Suppressor macrophage (primary cell): ENCODE results near the gene MGST2.
A peak's percentile ranks its signal among the peaks of the same experiment; 100 is the strongest.
"Not testable (repeated sequence)": the region's sequence is repeated elsewhere in the genome, so short reads cannot be mapped to it uniquely, and the experiment has no call there.

Experiments used
- DNase-seq, 4 experiments: peaks; one replicate each; pipeline ENCODE4 v3.0.0-alpha.2; 2020 to 2022
- total RNA-seq, 17 experiments: gene quantifications; one replicate each; lab custom pipeline; 2026; ENCODE audit warnings: mixed read lengths in 6 of 17, inconsistent platforms in 3 of 17; lab: John Stamatoyannopoulos, UW

Gene MGST2
- 20.0 to 50.8 (median 40.6) reads per million in 17 experiments for total RNA-seq

DNA sequence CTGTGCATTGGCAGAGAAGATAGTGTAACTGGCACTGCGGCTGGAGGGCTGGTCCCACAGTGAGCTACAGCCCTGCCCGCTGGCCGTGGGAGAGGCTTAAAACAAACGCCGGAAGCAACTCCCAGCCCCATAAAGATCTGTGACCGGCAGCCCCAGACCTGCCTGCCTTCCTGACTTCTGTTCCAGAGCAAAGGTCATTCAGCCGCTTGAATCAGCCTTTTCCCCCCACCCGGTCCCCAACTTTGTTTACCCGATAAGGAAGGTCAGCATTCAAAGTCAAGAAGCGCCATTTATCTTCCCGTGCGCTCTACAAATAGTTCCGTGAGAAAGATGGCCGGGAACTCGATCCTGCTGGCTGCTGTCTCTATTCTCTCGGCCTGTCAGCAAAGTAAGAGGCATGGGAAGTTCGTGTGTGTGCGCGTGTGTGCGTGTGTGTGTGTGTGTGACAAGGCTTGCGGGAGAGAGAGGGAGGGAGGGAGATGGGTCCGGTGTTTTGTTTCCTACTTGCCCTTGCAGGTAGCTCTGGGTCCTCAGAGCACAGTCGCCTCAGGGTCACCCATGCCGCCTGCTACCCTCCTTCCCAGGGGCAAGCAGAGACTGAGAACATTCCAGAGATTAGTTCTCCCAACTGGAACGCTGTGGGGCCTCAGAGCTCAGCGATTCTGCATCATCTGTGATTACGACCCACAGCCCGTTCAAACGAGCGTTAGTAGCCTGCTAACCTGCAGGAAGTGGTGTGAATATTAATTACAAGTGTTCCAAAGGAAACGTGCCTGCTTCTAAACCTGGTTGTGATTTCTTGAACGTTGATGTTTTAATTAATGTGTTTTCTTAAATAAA is at the start of gene MGST2:
TSS of gene MGST2 (plus strand) at position 130 of the 840 bp plus-strand sequence. CDS start at position 331, 201 bp downstream.
- DNase-seq, result peak; percentile 79 to 87 (median 82)

DNA sequence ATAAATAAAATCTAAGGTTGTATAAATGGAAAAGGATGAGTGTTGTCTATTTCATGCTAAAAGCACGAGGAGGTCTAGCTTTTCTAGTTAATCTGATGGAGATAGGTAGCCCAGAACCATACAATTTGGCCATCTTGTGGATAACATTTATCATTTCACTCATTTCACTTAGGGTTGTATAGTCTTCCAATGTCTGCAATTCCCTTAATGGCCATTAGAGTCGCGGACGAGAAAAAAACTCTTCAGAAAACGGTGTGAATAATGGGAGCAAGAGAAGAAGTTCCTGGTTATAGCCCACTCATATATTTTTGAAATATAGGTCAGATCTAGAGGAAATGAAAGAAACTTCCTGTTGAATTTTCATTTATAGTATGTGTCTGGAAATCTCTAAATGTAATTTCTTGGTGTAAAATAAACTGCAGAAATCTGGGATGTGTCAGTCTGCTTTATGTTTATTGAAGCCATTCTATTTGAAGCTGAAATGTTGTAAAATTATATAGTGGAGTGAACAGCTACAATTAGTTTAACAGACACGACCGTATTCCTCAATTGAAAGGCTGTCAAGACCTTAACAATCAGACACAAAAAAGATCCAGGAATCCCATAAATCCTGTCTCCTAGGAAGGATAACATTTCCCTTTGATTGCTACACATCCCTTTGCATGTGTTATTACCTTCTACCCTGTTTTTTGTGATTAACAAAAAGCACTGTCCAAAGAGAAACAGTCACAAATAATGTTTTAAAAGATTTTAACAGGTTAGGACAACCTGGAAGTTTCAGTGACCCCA is 47.7 kb upstream of the MGST2 start:
- peak in 2 of 4 experiments; percentile 35 to 40 for DNase-seq

DNA sequence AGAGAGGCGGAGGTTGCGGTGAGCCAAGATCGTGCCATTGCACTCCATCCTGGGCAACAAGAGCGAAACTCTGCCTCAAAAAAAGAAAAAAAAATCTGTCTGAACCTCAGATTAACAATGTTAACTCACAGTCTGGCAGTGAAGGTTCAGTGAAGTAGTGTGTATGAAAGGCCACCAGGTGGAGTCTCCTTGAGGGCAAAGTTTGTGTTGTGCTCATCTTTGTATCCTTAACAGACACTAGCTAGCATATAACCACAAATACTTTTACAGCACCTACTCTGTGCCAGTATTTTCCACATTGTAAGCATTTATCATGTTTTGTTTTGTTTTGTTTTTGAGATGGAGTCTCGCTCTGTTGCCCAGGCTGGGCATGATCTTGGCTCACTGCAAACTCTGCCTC is 46.0 kb upstream of the MGST2 start:
- peak; percentile 35 to 63 (median 56) for DNase-seq

DNA sequence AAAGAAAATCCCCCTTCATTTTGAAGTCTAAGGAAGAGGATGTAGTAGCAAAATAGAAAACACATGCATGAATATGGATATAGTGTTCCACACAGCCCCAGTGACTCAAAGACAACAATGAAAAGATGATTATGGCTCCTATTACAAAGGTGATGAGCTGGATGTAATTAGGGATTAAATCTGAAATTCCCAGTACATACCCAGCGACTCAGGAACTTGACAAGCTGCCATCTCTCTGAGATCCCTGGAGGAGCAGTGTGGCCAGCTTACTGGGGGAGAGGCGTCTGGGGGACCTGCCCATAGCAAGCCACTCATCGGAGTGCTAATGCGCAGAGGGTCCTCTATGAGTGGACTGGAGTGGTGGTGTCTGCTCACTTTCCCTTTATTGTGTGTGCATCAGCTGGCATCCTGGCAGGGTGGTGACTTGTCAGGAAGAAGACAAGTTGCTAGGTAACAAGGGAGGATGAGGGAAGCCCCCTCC is 42.7 kb upstream of the MGST2 start:
- no peak for DNase-seq

DNA sequence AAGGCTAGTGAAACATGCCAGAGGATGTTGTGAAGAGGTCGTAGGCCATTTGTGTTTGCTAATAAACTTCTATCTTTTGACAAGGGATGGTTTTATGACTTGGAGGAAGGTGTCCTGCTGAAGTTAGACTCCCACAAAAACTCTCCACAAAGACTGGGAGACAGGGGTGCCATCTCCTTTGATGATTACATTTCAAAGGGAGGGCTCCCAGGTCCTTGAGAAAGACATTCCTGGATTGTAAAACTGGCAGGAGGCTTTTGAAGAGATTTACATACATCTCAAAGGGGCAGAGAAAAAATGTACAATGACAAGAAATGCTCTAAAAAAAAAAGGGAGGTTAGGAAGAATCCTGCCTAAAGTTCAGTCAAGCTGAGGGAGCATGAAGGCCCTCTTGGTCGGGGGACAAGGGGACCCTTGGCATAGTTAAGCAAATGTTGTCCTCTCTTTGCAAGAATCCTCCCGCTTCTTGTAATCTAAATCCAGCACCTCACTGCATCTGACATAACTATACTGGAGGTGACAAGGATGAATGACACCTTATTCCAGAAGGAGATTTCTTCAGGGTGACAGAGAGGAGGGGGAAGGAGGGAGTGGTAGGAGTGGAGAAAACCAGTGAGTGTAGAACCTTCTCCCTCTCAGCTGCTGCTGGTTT is 41.1 kb upstream of the MGST2 start:
- no peak for DNase-seq

DNA sequence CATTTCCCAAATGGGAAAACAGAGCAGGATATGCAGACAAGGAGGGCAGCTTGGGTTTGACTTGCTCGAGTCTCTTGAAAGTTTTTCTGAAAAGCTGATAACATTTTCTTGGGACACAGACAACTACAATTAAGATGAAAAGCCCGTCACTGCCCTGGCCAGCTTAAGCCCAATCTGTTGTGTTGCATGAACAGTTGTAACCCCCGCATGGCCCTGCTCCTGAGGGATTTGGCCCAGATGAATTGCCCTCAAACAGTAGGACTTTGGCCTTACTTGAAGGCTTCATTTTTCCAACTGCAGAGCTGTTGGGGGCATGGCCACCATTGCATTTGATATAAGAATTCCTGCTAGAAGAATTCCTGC is 40.5 kb upstream of the MGST2 start:
- no peak for DNase-seq

DNA sequence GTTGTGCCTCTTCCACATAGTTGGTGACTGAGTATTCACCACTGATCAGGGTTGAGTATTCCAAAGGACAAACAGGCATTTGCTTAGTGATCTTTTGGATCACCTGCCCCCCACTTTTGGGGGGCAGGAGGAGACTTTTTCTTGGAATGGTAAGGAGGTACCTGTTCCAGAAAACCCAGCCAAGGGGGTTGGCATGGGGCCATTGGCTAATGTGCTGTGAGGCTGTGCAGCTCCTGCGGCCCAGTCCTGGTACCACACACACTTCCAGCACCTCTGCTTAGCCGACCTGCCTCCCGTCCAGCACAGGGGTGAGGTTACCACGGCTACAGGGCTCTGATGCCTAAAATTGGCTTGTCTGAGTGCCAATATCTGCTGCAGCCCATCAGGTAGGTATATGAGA is 40.1 kb upstream of the MGST2 start:
- DNase-seq, result no peak

DNA sequence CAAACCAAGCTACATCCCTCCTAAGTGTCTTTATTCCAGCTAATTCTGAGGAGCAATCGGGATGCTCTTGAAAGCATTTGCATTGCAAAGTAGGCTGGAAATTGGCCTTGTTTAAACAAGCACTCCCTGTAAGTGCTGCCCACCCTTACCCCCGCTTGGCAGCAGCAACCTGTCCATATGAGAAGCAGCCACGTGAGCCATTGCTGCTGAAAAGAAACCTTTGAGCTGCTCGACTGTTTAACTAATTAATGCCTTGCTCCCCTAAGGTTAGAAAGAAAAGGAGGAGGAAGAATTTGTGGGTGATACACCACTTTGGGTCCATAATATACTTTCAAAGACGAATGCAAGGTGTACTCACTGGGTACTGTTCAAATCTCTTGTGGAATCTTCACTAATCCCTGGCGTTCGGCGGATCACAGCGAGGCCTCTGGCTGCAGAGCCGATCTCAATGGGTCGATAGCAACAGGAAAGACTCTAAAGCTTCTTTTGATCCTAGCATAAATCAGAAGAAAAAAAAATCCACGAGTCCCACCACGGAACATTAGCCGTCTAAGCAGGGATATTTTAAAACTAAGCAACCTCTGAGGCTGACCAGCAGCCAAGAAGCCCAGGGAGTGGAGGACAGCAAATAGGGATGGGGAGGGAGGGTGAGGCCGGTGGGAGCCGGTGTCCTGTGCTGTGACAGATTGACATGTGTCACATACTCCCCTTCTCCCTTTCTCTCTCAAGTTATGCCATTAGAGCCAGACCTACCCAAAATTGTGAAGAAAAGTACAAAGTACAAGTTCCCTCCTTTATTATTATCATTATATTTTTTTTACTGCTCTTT is 37.2 kb upstream of the MGST2 start:
- no peak for DNase-seq

DNA sequence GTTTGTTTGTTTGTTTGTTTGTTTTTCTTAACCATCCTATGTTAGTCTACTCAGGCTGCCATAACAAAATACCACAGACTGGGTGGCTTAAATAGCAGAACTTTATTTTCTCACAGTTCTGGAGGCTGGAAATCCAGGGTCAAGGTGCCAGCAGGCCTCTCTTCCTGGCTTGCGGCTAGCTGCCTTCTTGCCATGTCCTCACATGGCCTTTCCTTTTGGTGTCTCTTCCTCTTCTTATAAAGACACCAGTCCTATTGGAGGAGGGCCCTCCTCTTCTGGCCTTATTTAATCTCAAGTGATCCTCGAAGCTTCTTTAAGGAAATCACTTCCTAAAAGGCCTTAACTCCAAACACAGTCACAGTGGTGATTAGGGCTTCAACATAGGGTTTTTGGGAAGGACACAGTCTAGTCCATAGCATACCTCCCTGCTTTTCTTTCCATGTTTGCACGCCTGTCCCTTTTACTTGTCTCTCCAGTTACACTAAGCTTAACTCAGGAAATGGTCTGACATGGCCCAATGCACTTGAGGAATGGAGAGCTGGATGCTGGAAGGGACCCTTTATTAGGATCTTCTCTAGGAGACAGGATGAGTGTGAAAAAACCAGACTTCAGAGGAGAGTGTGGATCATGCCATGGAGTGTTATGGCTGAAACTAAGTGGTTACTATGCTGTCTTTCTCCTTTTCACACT is 36.0 kb upstream of the MGST2 start:
- DNase-seq, result peak; percentile 37 to 74 (median 66)

DNA sequence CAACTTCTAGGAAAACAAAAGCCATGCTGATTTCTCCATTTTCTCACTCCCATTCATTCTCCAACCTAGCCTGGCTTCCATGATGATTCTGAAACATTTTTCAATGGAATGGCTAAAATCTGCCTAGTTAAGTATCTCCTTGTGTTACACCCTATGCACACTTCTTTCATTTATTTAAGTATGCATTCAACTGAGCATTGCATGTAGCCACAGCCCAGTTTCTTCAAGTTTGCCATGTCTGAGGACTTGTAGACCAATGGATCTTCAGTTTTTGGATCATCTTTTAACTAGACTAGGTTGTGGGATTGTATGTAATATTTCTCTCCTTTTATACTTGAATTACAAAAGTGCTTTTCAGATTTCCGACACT is 35.5 kb upstream of the MGST2 start:
- no peak for DNase-seq

DNA sequence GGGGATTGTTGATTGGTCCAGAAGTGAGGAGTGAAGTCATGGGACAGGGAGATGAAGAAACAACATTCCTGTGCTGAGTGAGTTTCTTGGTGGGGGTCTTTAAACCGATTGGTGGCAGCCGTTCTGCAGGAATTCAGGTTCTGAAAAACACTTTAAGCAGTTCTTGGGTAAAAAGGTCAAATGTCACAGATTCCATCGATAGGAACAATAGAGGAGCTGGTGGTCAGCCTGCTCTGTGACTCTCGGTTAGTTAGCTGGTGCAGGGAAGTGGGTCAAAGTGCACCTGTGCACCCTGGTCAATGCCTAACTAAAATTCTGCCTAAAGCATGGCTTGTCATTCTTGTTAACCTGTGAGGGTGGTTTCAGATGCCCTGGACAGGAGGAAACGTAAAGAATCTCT is 34.6 kb upstream of the MGST2 start:
- no peak for DNase-seq

DNA sequence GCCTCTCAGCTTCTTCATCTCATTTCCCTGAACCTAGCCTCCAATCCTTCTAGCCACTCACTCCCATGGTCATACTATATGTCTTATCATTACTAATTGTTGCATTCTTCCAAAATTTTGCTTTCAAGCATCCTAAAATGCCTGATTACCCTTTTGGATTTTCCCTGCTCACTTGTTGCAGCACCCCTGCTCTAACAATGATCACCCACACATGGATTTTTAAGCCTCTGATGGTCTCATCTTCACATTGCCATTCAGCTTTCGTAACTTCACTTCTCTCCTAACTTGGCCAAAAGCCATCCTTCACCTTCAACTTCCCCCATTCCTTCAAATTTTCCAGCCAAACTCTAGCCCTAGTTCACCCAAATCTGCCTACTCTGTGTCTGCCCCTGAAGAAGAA is 33.8 kb upstream of the MGST2 start:
- peak in 3 of 4 experiments; percentile 40 to 63 (median 57) for DNase-seq

DNA sequence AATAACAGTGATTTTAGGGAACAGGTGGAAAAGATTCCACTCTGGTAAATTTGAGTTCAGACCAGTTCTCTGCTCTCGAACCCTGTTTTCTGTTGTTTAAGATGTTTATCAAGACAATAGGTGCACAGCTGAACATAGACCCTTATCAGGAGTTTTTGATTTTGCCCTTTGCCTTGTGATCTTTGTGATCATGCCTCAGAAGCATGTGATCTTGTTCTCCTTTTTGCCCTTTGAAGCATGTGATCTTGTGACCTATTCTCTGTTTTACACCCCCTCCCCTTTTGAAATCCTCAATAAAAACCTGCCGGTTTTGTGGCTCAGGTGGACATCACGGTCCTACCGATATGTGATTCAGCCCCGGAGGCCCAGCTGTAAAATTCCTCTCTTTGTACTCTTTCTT is 32.9 kb upstream of the MGST2 start:
- peak in 3 of 4 experiments; percentile 16 to 40 (median 21) for DNase-seq

DNA sequence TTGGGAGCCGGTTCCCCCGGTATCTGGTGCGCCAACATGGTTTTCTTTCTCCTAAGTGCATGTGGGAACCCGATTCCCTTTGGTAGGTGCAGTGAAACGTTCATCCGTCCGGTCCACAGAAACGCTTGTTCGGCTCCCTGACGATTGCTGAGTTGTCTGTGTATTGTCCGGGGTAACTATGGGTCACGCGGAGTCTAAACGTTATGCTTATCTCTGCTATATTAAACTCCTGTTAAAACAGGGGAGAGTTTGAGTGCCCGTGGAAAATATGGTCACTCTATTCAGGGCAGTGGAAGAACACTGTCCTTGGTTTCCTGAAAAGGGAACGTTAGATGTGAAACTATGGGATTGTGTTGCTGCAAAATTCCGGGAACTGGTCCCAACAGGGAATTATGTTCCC is 32.4 kb upstream of the MGST2 start:
- DNase-seq, result no peak

DNA sequence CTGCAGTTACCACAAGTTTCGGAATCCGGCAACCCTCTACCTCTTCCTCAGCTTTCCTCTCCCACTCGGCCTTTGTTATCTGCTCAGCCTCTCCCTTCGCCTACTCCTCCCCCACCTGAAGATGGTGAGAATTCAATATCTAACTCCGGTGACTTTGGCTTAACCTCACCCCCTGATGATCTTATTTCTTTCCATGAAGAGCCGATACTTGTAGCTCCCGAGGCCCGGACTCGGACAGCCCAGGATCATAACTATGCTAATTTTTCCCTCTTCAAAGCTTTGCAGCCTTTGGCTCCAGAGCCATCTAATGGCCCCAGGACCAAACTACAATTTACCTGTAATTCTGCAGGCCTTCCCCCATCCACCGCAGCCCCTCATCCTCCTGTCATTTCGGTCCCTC is 32.0 kb upstream of the MGST2 start:
- DNase-seq, result no peak

DNA sequence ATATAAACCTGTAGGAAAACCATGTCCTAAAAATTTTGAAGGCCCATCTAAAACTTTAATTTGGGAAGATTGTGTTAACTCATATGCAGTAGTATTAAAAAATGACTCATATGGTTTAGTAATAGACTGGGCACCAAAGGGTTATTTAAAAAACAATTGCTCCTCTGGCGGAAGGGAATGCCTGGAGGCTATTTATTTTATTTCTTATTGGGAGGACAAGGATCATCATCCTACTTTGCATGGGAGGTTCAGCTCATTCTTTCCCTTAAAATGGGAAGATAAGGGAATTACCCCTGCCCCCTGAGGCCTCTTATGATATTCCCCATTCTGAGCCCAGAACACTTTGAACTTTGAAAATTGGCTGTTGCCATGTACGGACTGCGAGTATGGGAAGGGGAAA is 29.7 kb upstream of the MGST2 start:
- DNase-seq, result no peak

DNA sequence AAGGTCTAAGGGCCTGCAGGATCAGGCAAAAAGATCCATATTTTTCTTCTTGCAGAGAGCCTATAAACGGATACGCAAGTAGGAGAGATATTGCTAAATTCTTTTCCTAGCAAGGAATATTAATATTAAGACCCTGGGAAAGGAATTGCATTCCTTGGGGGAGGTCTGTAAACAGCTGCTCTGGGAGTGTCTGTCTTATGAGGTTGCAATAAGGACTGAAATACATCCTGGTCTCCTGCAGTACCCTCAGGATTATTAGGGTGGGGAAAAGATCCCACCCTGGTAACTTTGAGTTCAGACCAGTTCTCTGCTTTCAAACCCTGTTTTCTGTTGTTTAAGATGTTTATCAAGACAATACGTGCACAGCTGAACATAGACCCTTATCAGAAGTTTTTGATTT is 27.3 kb upstream of the MGST2 start:
- DNase-seq, result not testable (repeated sequence)

DNA sequence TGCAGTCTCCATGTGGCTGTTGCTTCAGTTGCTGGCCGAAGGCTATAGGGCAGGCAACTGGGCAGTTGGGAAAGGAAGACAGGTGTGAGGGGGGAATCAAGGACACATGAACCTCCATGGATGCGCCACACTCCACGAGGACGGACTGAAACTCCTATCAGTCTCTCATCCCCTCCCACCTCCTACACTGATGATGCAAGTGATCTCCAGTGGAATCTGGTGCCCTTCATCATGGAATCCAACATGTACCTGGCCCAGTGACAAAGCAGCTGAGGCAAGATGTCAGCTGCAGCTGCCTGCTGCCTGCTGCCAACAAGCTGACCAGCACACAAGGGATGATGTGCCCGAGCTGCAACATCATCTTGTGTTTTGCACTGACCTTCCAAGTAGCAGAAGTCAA is 26.0 kb upstream of the MGST2 start:
- no peak for DNase-seq

DNA sequence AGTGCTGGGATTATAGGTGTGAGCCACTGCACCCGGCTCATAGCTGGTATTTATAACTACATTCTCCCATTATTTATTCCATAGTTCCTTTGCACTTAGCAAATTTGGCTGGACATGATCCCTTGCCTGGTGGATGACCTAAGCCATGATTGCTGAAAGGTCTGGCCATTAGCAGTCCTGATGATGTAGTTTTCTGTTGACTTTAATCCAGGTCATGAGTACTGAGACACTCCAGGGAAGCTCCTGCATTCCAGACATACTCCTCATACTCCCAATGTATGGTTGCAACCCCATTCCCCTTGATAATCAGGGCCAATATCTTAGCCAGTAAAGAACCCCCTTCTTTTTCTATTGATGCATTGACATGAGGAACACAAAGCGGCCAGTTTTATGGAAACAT is 24.4 kb upstream of the MGST2 start:
- DNase-seq, result no peak

DNA sequence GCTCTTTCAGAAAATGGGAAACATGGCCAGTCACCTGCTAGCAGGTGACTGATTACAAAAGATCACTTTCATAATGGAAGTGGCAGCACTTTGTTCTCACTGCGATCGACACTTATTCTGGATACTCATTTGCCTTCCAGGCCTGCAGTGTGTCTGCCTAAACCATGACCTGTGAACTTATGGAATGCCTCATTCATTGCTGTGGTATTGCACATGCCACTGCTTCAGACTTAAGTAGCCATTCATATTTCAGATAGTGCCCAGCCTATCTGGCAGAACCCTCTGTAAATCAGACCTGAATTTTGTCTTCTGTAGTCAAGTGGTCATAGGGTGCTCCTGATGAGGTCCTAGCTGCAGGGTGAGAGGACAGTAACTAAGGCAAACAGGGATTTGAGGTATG is 23.3 kb upstream of the MGST2 start:
- no peak for DNase-seq

DNA sequence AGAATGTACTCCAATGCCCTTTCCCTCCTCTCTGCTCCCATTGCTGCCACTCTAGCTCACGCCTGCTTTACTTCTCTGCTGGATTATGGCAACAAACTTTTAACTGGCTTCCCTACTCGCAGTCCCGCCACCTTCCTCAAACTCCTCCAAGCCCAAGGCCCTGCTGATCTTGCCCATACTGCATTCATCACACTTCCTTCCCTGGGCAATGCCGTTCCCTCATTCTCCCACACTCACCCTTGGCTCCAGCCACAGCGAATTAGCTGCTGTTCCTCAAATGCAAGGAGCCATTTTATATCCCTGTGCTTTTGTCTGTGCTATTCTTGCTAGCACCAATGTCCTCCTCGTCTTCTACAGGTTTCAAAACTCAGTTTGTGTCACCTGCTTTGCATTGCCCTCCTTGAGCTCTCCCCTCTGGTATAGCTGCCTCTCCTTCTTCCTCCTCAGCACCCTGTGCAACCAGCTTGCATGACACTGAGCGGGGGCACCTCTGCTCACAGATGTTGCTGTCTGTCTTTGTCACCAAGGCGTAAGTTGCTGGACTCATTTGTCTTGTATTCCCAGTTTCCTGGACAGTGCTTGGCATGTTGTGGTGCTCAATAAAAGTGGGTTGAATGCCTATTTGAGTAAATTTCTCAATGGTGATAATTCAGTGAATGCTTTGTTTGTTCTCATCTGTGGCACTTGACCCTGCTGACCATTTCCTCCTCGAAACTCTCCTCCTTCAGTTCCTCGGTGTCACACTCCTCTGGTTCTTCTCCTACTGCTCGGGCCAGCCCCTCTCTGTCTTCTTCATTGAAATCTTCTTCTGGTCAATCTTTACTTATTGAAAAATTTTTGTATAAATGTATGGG is 22.4 kb upstream of the MGST2 start:
- DNase-seq, result peak; percentile 42 to 63 (median 58)
